ENCODE measurements around the gene CACNA1C.
"Not testable (repeated sequence)": the region's sequence is repeated elsewhere in the genome, so short reads cannot be mapped to it uniquely, and the experiment has no call there.

The CACNA1C gene

DNA sequence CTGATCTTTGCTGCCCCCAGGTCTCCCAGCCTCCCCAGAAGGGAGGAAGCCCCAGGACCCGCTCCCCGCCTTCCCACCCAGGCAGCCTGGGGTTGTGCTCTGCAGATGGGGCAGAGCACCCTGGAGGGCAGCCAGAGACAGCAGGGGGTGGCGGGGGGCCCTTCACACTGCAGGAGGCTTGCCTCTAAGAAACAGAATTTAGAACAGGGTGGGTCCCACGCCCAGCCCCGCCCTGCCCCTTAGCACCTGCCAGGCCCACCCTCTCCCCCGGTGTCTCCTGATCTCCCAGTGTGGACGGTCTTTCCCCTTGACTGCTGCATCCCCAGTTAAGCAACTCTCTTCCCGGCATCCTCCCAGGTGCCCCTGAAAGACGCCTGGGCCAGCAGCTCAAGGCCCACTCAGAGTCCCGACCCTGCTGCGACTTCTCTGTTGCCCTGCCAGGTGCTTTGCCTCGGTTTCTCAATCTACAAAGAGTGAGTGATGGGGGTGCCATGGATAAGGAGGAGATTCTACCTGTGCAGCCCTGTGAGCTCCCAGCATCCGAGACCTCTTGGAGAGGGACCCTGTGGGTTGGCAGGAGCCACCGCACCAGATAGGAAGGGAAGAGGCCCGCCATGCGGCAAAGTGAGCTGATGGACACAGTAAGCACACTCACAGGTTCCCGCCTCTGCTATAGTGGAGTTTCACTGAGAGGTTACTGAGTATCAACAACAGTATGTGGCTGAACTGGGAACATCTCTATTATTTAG is 414.8 kb downstream of the CACNA1C start:
- DNase-seq (ENCODE audit: low read depth in 2 of 2, low spot score in 1 of 2) = no peak

DNA sequence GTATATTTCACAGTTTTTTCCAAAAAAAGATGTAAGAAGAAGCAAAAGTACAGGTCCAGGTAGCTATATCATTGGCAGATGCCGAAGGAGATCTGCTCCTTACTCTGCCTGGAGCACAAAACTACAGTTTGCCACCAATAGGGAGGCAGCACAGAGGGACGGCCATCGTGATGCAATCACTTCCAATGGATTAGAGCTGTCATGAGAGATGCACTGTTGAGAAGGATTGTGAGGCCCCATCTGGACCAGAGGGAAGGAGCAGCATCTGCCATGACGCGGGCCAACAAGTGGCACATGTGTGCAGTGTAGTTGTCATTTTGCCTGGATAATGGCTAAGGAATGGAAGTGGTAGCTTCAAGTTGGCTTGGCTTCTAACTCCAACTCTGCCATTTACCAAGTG is 423.2 kb downstream of the CACNA1C start:
- no peak for DNase-seq (ENCODE audit: low read depth in 2 of 2, low spot score in 1 of 2)

DNA sequence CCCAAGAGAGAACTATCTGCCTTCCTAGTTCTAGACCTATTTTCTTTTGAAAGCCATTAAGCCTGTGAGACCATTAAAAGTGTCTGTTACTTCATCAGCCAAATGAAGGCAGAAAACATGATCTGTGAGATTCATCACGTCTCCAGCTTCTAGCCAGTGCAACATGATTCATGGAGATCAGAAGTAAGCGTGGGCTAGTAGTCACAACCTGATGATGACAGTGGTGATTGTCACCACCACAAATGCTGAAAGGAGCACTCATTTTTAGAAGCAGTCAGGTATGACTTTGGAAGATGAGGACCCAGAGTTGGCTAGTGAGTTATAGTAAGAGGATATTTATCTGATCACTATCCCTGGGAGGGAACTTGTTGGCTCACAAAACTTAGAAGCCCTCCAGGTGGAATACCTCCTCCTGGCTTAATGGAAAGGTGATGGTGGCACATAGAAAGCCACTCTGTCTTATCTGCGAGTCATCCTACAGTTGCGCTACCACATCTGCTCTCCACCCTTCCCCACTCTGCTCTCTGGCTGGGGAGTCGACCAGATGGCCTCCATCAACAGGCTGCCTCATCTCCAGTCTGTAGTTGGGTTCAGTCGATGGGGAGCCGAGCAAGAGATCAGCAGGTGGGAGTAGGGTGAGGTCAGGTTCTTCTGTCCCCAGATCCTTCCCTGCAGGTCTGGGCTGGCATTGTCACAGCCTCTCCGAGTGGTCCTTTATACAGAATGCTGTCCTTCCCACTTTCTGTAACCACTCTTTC is 424.4 kb downstream of the CACNA1C start:
- DNase-seq (ENCODE audit: low read depth in 2 of 2, low spot score in 1 of 2) = no peak

DNA sequence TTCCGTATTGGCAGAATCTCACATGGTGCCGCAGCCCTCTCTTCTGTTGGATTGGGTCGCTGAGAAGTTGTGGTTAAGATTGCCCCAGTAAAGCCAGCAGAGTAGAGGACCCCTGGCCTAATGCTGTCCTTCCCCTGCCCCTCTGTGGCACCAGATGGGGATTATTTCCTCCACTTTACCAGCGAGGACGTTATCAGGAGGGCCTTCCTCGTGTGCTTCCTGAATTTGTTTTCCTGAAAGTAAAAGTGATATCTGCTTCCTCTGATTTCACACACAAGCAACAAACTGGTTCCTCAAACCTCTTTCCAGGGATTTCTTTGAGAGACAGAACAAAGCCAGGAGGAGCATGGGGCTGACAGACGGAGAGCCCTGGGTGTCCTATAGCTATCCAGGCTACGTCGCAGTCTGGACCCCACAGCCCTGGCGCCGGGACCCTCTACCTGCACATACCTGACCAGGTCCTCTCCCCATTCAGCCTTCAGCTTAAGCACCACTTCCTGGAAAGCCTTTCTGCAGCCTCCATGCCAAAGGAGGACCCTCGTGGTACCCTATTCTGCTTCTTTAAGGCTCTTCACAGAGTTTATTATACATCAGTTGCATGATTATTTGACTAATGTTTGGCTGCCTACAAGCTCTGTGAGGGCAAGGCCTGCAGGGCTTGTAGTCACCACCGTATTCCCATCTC is 427.2 kb downstream of the CACNA1C start:
- DNase-seq (ENCODE audit: low read depth in 2 of 2, low spot score in 1 of 2) = no peak

DNA sequence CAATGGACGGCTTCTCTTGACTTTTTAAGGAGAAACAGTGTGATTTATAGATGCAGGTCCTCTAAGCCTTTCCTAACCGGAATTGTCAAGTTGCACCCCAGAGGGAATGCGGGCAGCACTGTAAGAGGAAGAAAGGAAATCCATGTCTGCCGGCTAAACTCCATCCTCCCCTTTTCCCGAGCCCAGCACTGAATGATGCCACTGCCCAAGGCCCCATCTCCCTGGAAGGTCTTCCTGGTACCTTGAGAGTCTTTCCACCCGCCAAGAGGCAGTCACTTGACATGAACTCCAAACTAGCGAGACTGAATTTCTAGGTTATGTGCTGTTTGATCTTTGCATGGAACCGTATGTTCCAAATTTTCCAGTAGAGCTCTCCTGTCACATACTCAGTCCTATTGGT is 428.6 kb downstream of the CACNA1C start:
- no peak for DNase-seq (ENCODE audit: low read depth in 2 of 2, low spot score in 1 of 2)

DNA sequence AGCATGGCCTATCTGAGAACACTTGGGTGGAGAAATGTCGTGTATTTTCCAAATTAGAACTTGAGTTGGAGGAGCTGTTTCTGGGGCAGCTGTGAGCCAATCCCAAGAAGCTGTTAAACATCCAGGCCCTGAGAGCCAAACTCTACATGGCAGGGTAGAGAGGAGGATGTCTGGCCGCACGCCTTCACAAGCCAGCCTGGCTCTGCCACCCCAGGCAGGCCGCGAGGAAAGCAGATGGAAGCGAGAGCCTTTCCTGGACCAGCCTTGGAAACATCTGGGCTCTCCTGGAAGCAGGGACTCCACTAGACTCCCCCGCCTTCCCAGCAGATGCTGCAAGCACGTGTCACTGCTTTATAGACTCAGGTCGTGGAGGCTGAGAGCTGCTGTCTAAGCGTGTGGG is 429.2 kb downstream of the CACNA1C start:
- DNase-seq (ENCODE audit: low read depth in 2 of 2, low spot score in 1 of 2) = no peak

DNA sequence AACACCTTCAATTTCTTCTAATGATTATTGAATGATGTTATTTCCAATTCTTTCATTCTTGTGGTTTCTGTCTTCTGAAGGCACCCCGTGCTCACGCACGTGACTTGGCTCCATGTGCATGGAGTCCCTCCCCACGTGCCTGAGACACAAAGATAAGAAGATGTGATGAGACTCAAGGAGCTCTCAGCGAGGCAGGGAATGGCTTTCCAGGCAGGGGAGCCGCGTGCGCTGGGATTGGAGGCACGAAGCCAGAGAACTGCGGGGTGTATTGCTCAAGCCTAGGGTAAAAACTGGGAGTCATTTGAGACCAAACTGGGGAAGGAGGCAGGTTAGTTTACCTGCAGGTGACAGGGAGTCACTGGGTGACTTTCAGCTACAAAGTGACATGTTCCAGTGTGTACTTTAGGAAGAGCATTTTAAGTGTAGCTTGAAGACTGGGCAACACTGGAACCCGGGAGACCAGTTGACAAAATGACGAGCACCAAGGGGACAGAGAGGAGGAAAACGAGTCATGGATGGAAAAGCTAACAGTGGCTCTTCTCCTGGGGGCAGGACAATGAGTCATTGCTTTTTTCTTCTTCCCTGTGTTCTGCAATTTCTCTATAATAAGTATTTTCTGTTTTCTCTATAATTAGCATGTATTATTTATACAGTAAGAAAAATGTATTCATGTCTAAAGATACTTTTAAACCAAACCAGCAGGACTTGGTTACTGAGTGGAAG is 430.3 kb downstream of the CACNA1C start:
- DNase-seq (ENCODE audit: low read depth in 2 of 2, low spot score in 1 of 2) = no peak

DNA sequence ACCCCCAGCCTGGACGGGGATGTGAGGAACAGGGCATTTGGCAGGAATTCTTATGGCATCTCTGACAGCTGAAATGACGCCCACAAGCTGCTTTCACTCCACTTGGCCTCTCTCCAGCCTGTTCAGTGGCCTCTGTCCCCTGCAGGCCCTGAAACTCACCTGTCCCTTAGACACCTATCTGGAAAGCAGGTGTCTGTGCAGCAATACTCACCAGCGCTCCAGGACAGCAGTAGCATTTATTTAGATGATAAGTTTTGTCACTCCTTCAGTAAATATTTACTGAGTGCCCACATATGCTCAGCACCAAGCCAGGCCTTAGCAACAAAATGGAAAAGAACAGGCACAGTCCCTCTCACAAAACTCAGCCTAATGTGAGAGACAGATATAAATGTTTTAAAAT is 430.9 kb downstream of the CACNA1C start:
- DNase-seq (ENCODE audit: low read depth in 2 of 2, low spot score in 1 of 2) = no peak

DNA sequence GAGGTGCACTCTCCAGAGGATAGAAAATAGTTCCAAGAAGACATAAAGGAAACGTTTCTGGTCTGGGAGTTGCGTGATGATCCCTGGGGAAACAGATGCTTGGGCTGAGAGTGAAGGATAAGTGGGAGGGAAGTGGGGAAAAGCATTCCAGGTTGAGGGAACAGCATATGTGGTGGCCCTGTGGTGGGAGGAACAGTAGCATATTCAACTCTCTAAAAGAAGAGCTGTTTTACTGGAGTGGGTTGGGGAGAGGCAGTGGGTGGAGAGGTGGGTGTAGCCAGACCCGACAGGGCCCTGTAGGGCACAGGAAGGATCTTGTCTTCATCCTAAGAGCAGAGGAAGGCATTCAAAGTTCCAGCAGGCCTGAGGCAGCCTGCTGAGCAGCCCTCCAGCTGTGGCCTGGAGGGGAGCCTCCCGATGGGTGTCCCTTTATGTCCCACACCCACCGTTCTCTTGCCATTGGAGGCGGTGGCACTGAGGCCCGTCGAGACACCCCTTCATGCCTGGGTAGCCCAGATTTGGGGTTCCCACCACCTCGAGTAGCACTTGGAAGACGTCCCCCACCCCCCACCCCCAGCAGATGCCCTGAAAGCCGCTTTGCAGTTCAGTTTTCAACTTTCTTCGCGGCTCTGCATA is 431.5 kb downstream of the CACNA1C start:
- DNase-seq (ENCODE audit: low read depth in 2 of 2, low spot score in 1 of 2) = no peak

DNA sequence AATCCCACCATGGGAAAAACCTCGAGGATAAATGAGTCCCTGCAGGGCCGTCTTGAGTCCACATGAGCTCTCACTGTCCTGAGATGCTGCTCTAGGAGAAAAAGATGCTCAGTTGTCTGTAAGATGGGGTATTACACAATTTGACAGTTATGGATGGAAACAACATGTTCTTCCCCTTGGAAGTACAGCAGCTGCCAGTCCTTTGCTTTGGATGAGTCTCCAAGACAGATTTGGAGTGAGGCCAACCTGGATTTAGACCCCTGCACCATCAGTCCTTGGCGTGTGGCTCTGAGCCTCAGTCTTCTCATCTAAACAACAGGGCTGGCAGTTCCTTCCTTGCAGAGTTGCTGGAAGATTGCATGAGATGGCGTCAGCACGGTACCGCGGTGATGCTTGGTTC is 432.9 kb downstream of the CACNA1C start:
- DNase-seq (ENCODE audit: low read depth in 2 of 2, low spot score in 1 of 2) = no peak

DNA sequence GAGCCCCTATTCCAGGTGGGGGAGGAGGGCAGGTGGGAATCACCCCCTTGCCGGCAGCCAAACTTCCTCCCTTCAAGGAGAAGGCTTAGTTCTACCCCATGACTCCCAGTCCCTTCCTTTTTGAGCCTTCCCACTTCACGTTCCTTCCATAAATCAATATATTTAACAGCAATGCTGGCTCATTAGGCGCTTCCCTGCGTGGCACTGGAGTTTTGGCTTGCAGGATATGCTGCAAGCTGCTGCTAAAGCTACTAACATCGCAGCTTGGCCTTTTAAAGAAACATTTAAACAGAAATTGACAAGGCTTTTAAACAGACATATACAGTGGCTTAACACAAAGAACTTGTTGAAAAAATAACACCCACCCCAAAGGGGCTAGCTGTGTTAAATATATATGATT is 434.0 kb downstream of the CACNA1C start:
- no peak for DNase-seq (ENCODE audit: low read depth in 2 of 2, low spot score in 1 of 2)

DNA sequence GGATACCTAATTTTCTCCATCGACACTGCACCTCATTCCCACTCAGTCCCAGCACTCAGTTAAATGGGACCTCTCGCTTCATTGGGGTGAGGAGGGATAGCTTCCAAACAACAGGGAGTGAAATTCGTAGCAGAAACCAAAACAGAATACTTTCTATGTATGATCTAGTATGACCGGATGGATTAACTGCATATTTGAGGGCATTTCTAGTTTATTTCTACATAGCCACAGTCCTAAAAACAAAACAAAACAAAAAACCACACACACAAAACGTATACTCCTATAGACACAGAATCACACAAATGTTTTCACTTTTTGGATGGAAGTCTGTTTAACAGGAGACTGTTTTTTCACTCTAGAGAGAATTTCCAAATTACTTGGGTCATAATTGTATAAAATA is 434.5 kb downstream of the CACNA1C start:
- no peak for DNase-seq (ENCODE audit: low read depth in 2 of 2, low spot score in 1 of 2)

DNA sequence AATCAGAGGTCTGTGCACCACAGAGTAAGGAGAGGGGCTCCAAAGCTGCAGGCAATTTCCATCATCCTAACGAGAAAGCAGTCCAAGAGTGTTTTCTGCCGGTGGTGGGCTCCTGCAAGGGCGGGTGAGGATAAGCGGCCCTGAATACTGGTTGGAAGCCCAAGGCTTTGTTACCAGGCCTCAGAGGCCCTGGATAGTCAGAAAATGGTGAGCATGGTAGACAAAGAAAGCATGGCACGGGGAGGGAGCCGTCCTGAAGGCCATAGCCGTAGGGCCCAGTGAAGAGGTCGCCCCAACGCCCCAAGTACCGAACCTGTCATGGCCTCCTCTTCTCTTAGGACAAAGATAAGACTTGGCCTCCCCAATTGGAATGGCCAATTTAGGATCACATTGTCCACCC is 435.3 kb downstream of the CACNA1C start:
- DNase-seq (ENCODE audit: low read depth in 2 of 2, low spot score in 1 of 2) = no peak

DNA sequence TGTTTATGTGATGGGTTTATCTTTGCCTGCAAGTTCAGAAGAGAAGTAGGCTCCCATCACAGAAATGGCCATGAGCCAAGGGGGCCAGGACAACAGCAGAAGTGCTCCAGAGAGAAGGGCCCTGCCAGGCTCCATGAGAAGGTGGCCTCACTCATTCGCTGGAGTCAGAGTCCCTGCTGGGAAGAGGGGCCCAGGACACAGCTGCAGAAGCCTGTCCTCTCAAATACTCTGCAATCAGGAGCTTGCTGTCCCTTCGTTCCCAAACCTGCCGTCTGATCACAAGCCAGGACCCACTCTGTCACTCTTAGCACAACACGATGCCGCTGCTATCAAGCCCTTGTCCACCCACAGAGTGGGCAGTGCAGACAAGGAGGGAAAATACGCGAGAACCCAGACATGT is 435.8 kb downstream of the CACNA1C start:
- no peak for DNase-seq (ENCODE audit: low read depth in 2 of 2, low spot score in 1 of 2)

DNA sequence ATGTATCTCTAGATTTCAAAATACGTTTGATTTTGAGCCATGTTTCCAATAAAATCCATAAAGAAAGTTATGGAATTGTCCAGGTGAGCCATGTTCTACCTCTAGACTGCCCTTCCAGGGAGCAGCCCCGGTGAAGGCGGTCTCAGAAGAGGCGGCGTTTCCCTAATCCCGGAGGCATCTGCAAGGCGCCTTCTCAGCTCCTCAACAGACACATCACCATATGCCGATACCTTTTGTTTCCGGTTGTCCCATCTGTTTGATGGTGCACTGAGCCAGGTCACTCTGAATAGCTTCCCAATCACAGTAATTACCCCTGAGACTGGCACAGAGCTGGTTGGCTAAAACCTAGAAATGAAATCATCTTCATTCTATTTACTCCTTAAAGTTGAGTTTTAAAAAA is 436.5 kb downstream of the CACNA1C start:
- DNase-seq (ENCODE audit: low read depth in 2 of 2, low spot score in 1 of 2) = no peak

DNA sequence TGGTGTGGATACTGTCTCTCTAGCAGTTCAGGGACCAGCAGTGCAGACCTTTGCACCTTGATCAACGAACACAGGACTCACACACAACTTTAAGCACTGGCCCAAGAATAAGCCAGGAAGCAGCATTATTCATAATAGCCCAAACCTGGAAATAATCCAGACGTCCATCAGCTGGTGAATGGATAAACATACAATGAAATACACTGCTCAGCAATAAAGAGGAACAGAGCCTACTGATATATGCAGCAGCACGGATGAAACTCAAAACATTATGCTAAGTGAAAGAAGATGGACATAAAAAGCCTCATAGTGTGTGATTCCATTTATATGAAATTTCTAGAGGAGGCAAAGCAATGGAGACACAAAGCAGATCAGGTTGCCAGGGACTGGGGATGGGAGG is 438.0 kb downstream of the CACNA1C start:
- DNase-seq (ENCODE audit: low read depth in 2 of 2, low spot score in 1 of 2) = no peak

DNA sequence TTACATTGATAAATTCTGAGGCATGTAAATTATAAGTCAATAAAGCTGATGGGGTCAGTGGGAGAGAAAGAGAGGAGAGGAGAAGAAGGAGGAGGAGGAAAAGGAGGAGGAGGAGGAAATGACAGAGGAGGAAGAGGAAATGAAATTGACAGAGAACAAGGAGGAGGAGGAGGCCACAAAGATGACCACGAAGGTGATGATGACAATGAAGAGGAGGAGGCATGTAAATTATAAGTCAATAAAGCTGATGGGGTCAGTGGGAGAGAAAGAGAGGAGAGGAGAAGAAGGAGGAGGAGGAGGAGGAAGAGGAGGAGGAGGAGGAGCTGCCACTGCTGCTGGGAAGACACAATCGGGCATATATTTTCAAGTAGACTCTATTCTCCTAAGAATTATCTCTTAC is 438.6 kb downstream of the CACNA1C start:
- DNase-seq (ENCODE audit: low read depth in 2 of 2, low spot score in 1 of 2) = not testable (repeated sequence)

DNA sequence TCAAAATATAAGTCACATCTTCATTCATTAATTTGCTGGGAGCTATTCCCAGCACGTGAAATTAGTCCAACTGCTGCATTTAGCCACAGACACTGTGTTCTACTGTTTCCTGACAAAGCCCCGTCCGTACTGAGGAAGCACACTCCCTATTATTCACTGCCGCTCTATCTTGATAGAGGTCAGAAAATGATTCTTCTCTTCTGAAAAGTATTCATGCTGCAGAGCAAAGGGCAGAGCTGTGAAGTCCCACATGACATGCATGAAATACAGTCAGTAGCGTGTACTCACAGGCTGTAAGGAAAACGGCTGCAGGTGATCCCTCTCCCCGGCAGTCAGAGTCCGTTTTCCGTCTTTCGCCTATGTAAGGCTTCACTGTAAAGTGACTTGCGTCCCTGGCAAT is 439.4 kb downstream of the CACNA1C start:
- DNase-seq (ENCODE audit: low read depth in 2 of 2, low spot score in 1 of 2) = no peak

DNA sequence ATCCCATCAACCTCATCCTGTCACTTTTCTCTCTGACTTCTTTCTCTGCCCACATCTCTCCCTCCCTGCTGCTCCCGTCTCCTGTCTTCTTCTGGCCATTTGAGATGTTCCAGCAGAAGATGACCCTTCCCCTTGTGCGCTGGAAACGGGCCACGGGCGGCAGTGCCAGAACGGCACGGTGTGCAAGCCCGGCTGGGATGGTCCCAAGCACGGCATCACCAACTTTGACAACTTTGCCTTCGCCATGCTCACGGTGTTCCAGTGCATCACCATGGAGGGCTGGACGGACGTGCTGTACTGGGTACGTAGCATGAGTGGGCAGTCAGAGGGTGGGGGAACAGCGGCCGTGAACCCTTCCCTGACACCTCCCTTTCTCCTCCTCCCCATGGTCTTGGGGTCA is 440.3 kb downstream of the CACNA1C start:
- no peak for DNase-seq (ENCODE audit: low read depth in 2 of 2, low spot score in 1 of 2)

DNA sequence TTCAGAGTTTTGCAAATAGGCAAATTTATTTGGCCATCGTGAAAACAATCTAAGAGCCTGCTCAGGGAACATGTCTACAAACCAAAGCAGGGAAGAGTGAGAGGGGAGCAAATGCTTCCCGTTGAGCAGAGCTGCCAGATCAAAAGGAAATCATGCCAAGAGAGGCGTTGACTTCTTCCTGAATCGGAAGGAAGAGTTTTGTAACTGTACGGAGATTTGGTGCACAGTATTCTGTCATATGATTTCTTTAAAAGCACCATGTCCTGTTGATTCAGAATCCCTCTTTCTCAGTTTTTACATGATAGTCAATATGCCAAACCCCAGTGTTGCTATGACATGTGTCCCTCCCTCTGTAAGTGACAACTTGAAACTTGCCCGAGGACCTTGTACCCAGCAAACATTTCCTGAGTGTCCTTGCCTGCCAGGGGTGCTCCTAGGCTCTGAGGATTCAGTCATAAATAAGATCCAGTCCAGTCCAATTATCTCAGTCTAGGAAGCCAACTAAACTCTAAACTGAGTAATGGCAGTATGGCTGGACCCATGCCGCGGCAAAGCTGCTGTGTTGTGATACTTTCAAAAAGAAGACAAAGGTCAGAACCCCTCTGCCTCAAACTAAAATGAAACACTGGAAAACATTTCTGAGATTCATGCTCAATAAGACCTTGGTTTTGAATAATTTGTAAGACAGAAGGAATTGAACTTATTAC is 441.9 kb downstream of the CACNA1C start:
- no peak for DNase-seq (ENCODE audit: low read depth in 2 of 2, low spot score in 1 of 2)
